SU-DHL-6 (cell line): Measurements from ENCODE around the gene HSP90B1.

Experiments
- H2AFZ ChIP-seq: fragments of 200-600 bp; sonication (generic); 2 replicates; pipeline ENCODE4 v1.6.1; 2014; ENCODE audit warnings: low read depth, mild to moderate bottlenecking, moderate library complexity, mixed read lengths, antibody characterized with exemption, low read length; ENCODE audit not compliant: severe bottlenecking
- H3F3A ChIP-seq: fragments of 200-600 bp; shearing (Covaris generic); 2 replicates; pipeline ENCODE4 v1.6.0; 2016; ENCODE audit warnings: antibody characterized with exemption, mild to moderate bottlenecking; ENCODE audit not compliant: insufficient read depth
- H3K27ac ChIP-seq: fragments of 200-600 bp; sonication (generic); 2 replicates; pipeline ENCODE4 v1.5.1; 2016; ENCODE audit warnings: low read depth, mild to moderate bottlenecking, low read length, moderate library complexity, mixed read lengths
- H3K27me3 ChIP-seq: fragments of 200-600 bp; sonication (generic), shearing (Covaris generic); 2 replicates; pipeline ENCODE4 v1.6.0; 2014; ENCODE audit warnings: mild to moderate bottlenecking, low read length
- H3K36me3 ChIP-seq: fragments of 200-600 bp; sonication (generic); 2 replicates; pipeline ENCODE4 v1.6.1; 2014; ENCODE audit warnings: mild to moderate bottlenecking, low read length, mixed read lengths
- H3K4me2 ChIP-seq: fragments of 300-600, 200-600 bp; shearing (Covaris generic), sonication (generic); 2 replicates; pipeline ENCODE4 v1.6.0; 2014; ENCODE audit warnings: low read length, low read depth, mild to moderate bottlenecking; ENCODE audit not compliant: poor library complexity, severe bottlenecking
- H3K4me3 ChIP-seq: fragments of 200-600 bp; sonication (generic); 2 replicates; pipeline ENCODE4 v1.5.1; 2014; ENCODE audit warnings: antibody characterized with exemption, low read length, mild to moderate bottlenecking, mixed read lengths; ENCODE audit not compliant: insufficient read depth, poor library complexity, severe bottlenecking
- H3K79me2 ChIP-seq: fragments of 200-600 bp; sonication (generic); 2 replicates; pipeline ENCODE4 v1.6.1; 2014; ENCODE audit warnings: mild to moderate bottlenecking, low read length, moderate library complexity; ENCODE audit not compliant: insufficient read depth
- H3K9ac ChIP-seq: fragments of 200-600 bp; sonication (generic); 2 replicates; pipeline ENCODE4 v1.7.0; 2014; ENCODE audit warnings: mild to moderate bottlenecking, low read length
- H3K9me2 ChIP-seq: fragments of 200-600 bp; sonication (generic); replicated peaks from 2 replicates; pipeline ENCODE4 v1.6.1; 2014; ENCODE audit warnings: low read length; ENCODE audit not compliant: insufficient read depth
- H3K9me3 ChIP-seq: fragments of 200-600 bp; sonication (generic); 2 replicates; pipeline ENCODE4 v1.6.1; 2014; ENCODE audit warnings: low read length, mixed read lengths; ENCODE audit not compliant: insufficient read depth
- H4K20me1 ChIP-seq: fragments of 200-600 bp; sonication (generic); 2 replicates; pipeline ENCODE4 v1.6.1; 2014; ENCODE audit warnings: low read depth, mild to moderate bottlenecking, antibody characterized with exemption, low read length, moderate library complexity, mixed read lengths
- EZH2phosphoT487 ChIP-seq: fragments of 200-600 bp; sonication (generic), shearing (Covaris generic); conservative IDR thresholded peaks from 2 replicates; pipeline ENCODE4 v1.6.1; 2018; ENCODE audit warnings: mild to moderate bottlenecking, antibody characterized with exemption, low read length, moderate library complexity, mixed read lengths
- TF ChIP-seq, protein P1 (sequence below): fragments of 200-600 bp; sonication (generic); IDR thresholded peaks from one replicate; pipeline ENCODE4 v1.5.1; 2017; ENCODE audit warnings: antibody characterized with exemption, mild to moderate bottlenecking, low read length, moderate library complexity; ENCODE audit not compliant: insufficient read depth, poor library complexity, severe bottlenecking

HSP90B1 gene

DNA sequence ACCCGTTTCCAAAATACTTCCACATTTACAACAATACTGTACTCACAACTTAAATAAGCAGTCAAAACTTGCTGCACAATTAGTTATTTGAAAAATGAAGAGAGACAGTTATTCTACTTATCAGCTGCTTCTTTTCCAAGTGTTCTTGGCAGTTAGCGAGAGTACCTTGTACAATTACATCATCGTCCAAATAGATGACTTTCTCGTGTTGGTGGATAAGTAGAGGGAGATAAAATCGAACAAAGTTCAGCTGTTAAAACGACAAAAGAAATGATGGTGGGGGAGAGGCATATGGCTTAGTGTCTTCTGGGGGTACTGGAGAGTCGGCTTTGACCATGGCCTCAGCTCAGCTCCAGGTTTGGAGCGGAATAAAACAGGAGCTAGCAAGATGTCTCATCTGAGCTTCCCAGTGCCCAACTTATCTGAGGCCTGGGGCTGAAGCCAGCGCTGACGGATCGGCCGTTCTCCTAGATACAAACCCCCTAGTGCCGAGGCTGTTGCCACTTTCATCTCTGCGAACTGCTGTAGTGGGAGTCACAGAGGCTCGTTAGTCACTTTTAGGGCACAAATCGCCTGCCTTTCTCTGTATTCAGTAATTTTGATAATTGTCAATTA, 67.2 kb downstream of the HSP90B1 start:
- Histone ChIP-seq H3K9ac (no peak overlapping the region), H3K27me3 (no peaks in the 10 kb centered on the region), H3K4me3 (no peak overlapping the region), H2AFZ (no peak overlapping the region), H3K36me3 (no peaks in the 10 kb centered on the region), H3K9me3 (no peaks in the 10 kb centered on the region), H3F3A (no peaks in the 10 kb centered on the region), H3K27ac (no peak overlapping the region), H4K20me1 (no peaks in the 10 kb centered on the region), H3K79me2 (no peaks in the 10 kb centered on the region), H3K4me2 (no peak overlapping the region), H3K9me2 (no peaks in the 10 kb centered on the region)
- TF ChIP-seq, protein P1, sequence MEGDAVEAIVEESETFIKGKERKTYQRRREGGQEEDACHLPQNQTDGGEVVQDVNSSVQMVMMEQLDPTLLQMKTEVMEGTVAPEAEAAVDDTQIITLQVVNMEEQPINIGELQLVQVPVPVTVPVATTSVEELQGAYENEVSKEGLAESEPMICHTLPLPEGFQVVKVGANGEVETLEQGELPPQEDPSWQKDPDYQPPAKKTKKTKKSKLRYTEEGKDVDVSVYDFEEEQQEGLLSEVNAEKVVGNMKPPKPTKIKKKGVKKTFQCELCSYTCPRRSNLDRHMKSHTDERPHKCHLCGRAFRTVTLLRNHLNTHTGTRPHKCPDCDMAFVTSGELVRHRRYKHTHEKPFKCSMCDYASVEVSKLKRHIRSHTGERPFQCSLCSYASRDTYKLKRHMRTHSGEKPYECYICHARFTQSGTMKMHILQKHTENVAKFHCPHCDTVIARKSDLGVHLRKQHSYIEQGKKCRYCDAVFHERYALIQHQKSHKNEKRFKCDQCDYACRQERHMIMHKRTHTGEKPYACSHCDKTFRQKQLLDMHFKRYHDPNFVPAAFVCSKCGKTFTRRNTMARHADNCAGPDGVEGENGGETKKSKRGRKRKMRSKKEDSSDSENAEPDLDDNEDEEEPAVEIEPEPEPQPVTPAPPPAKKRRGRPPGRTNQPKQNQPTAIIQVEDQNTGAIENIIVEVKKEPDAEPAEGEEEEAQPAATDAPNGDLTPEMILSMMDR, result no peak
- TF ChIP-seq EZH2phosphoT487, result no peak
